Endothelial cell of umbilical vein (primary cell): ENCODE data around the gene TLNRD1. TPM values are rescaled to one million over a fixed set of nuclear protein-coding genes. Genes with fewer than 3 reads are reported as not detected.

ENCODE experiments used
- BruUV-seq: library from RNA; stranded (reverse); fragments of 400-500 nt; replicated peaks from 2 replicates; lab custom pipeline; 2021; lab: Mats Ljungman, UMichigan
- CTCF ChIA-PET: fragments of 300-600, 350-600 bp; sonication (Branson Sonifier 250); formaldehyde crosslinking; loops from one replicate; lab custom pipeline; 2021; ENCODE audit warnings: antibody characterized with exemption, inconsistent platforms; lab: Charles Lee
- POLR2A ChIA-PET: fragments of 300-600, 350-600 bp; sonication (Branson Sonifier 250); formaldehyde crosslinking; loops from one replicate; lab custom pipeline; 2021; ENCODE audit warnings: antibody characterized with exemption, inconsistent platforms; lab: Charles Lee
- DNase-seq: peaks from one replicate; pipeline ENCODE4 v3.0.0-alpha.2; 2011; ENCODE audit warnings: low read depth, low spot score
- FAIRE-seq: peaks from 2 replicates; lab custom pipeline; 2011; peaks lifted over from hg19 to GRCh38; lab: Jason Lieb, UNC
- H2AFZ ChIP-seq: 2 replicates; pipeline ENCODE4 v1.6.0; 2012; ENCODE audit warnings: low read depth, low read length, control low read depth, inconsistent platforms
- H3K27ac ChIP-seq: 2 replicates; pipeline ENCODE4 v1.5.1; 2011; ENCODE audit warnings: low read depth, mild to moderate bottlenecking, control low read depth, low read length, moderate library complexity; ENCODE audit not compliant: insufficient read depth
- H3K27me3 ChIP-seq, 2 experiments: 2 replicates each; pipeline versions ENCODE4 v1.6.0 to v1.6.1; 2011; ENCODE audit warnings: low read length in 2 of 2, mixed read lengths in 1 of 2; ENCODE audit not compliant: control insufficient read depth in 2 of 2, insufficient read depth in 2 of 2
- H3K36me3 ChIP-seq, 2 experiments: 2 replicates in 1 of 2; 3 replicates in 1 of 2; pipeline ENCODE4 v1.5.1; 2011; ENCODE audit warnings: low read length in 2 of 2, mild to moderate bottlenecking in 1 of 2, moderate library complexity in 1 of 2; ENCODE audit not compliant: control insufficient read depth in 2 of 2, insufficient read depth in 2 of 2; ENCODE audit errors: extremely low read depth in 1 of 2
- H3K4me1 ChIP-seq: 3 replicates; pipeline ENCODE4 v1.5.1; 2011; ENCODE audit warnings: mild to moderate bottlenecking, low read length; ENCODE audit not compliant: control insufficient read depth, insufficient read depth; ENCODE audit errors: extremely low read depth
- H3K4me2 ChIP-seq: 2 replicates; pipeline ENCODE4 v1.6.1; 2011; ENCODE audit warnings: low read length, control low read depth, mixed read lengths; ENCODE audit not compliant: insufficient read depth
- H3K4me3 ChIP-seq, 3 experiments: fragments of 200-600 bp in 1 of 3; sonication (generic), shearing (Covaris generic) in 1 of 3; replicated peaks in 1 of 3; 2 replicates each; pipeline ENCODE4 v1.5.1; 2011 to 2016; ENCODE audit warnings: control low read depth in 3 of 3, low read length in 3 of 3, mild to moderate bottlenecking in 2 of 3, inconsistent platforms in 1 of 3, low read depth in 1 of 3, moderate library complexity in 1 of 3; ENCODE audit not compliant: insufficient read depth in 1 of 3
- H3K79me2 ChIP-seq: 2 replicates; pipeline ENCODE4 v1.6.0; 2012; ENCODE audit warnings: low read length, inconsistent platforms; ENCODE audit not compliant: control insufficient read depth, insufficient read depth
- H3K9ac ChIP-seq: replicated peaks from 2 replicates; pipeline ENCODE3; 2011; ENCODE audit warnings: low read length, control low read depth; ENCODE audit not compliant: insufficient read depth; ENCODE audit errors: extremely low read depth
- H3K9me1 ChIP-seq: replicated peaks from 3 replicates; pipeline ENCODE4 v1.6.0; 2011; ENCODE audit warnings: mild to moderate bottlenecking, low read length; ENCODE audit not compliant: control insufficient read depth, insufficient read depth; ENCODE audit errors: extremely low read depth
- H3K9me3 ChIP-seq: replicated peaks from 2 replicates; pipeline ENCODE4 v1.5.1; 2012; ENCODE audit warnings: low read length, inconsistent platforms; ENCODE audit not compliant: control insufficient read depth, insufficient read depth
- H4K20me1 ChIP-seq: replicated peaks from 2 replicates; pipeline ENCODE3; 2011; ENCODE audit warnings: mild to moderate bottlenecking, low read length; ENCODE audit not compliant: control insufficient read depth, insufficient read depth; ENCODE audit errors: extremely low read depth
- CTCF ChIP-seq, 2 donors: IDR thresholded peaks; 1 replicate in 1 of 2; 2 replicates in 1 of 2; pipeline ENCODE4 v1.5.1; 2011; ENCODE audit warnings: low read length in 2 of 2, mild to moderate bottlenecking in 2 of 2, moderate library complexity in 2 of 2, control low read depth in 1 of 2, inconsistent platforms in 1 of 2, low read depth in 1 of 2; ENCODE audit not compliant: insufficient read depth in 1 of 2; ENCODE audit errors: extremely low read depth in 1 of 2
- EZH2 ChIP-seq: IDR thresholded peaks from 2 replicates; pipeline ENCODE4 v1.6.1; 2012; ENCODE audit warnings: borderline replicate concordance, low read depth, mild to moderate bottlenecking, moderate library complexity, low read length, inconsistent platforms; ENCODE audit not compliant: severe bottlenecking
- FOS ChIP-seq: IDR thresholded peaks from 2 replicates; pipeline ENCODE4 v1.6.1; 2011; ENCODE audit warnings: mild to moderate bottlenecking, low read length, moderate library complexity, borderline replicate concordance; ENCODE audit not compliant: insufficient read depth
- GATA2 ChIP-seq: IDR thresholded peaks from 2 replicates; pipeline ENCODE4 v1.7.0; 2011; ENCODE audit warnings: low read depth, mild to moderate bottlenecking, moderate library complexity, mixed read lengths, low read length; ENCODE audit not compliant: insufficient read length, insufficient read depth
- JUN ChIP-seq: IDR thresholded peaks from 2 replicates; pipeline ENCODE4 v1.6.1; 2011; ENCODE audit warnings: borderline replicate concordance, low read depth; ENCODE audit not compliant: insufficient read length, insufficient read depth
- MYC ChIP-seq: IDR thresholded peaks from one replicate; pipeline ENCODE4 v1.6.1; 2011; ENCODE audit warnings: mild to moderate bottlenecking, low read depth, low read length
- POLR2A ChIP-seq: IDR thresholded peaks from 2 replicates; pipeline ENCODE4 v1.6.1; 2012; ENCODE audit warnings: low read depth, mild to moderate bottlenecking, control low read depth, low read length
- POLR2AphosphoS5 ChIP-seq: IDR thresholded peaks from 2 replicates; pipeline ENCODE4 v1.6.1; 2012; ENCODE audit warnings: low read depth, mild to moderate bottlenecking, control low read depth, low read length, moderate library complexity; ENCODE audit not compliant: insufficient read depth
- dilution Hi-C: fragments of 300-500 bp; cut with MboI; formaldehyde crosslinking; loops from one replicate; pipeline ENCODE4 v1.15.0; 2019; ENCODE audit warnings: low sequenced_read_pairs; ENCODE audit not compliant: extremely low pct_ligation_motif_present
- intact Hi-C: fragments of 100-400 bp; cut with micrococcal nuclease; formaldehyde crosslinking; loops from one replicate; pipeline ENCODE4 v1.10.0; 2022
- polyA plus RNA-seq, 4 experiments: library from polyadenylated mRNA; depleted of rRNA in 3 of 4; stranded (reverse) in 3 of 4; unstranded in 1 of 4; fragments of >200 nt; gene quantifications; 2 replicates each; pipeline versions ENCODE4 v1.2.1 to v1.2.3, GENCODE V29; 2011 to 2012; ENCODE audit warnings: missing spikeins in 1 of 4
- total RNA-seq: library from RNA; stranded (reverse); gene quantifications from 2 replicates; pipeline ENCODE4 v1.2.3, GENCODE V29; 2021
- TF ChIP-seq, protein P1 (sequence below): IDR thresholded peaks from 2 replicates; pipeline ENCODE4 v1.6.1; 2011; ENCODE audit not compliant: insufficient read depth, insufficient read length

TLNRD1 gene
- total and polyA plus RNA-seq, 2 donors (not counting 3 experiments of a cell fraction or from before 2014, with no cell fraction given) = 17.8 to 33.0 TPM

DNA sequence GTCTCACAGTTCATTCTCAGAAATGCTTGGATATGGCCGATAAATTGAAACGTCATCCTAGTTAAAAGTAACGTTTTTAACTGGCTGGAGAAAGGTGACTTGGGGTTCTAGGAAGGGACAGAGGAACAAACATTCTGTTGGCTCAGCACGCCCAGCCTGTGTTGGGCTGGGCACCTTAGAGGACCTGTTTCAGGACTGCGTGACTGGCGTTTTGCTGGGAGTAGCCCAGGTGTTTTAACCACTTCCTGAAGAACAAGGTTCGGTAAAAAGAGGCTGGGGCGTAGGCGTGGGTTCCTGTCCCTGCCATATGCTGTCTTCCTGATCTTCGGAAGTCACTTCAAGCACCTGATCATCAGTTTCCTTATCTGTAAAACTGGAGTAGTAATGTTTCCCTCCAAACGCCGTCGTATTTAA lies 1.1 kb upstream of the TLNRD1 start:
- DNase-seq (no peak), FAIRE-seq (no peak)
- peak overlapping the region; percentile 79 for H3K4me2 ChIP-seq
- H3K9me1 ChIP-seq = no peaks in the 10 kb centered on the region
- peaks cover 0 to 4% of the 10 kb centered on the region in 2 experiments for H3K36me3 ChIP-seq
- peaks cover 30% of the 10 kb centered on the region for H3K4me1 ChIP-seq
- no peak overlapping the region for H3K9ac ChIP-seq
- ChIA-PET POLR2A (no interaction called here), CTCF (interaction anchor here (6.4 to 8.6 kb wide), 2 partner anchors 106 to 267 kb away, joined by 52 to 114 read pairs; no protein-coding TSS in a partner anchor)
- no peak overlapping the region for H3K27ac ChIP-seq
- no TSS peak for BruUV-seq
- intact Hi-C loops = loop anchor here (1.0 to 10.0 kb wide), 7 partner anchors 10 to 1145 kb away; partner anchors contain the start of genes MESD and MEX3B
- peak overlapping the region in 1 of 3 experiments; percentile 87 for H3K4me3 ChIP-seq
- dilution Hi-C loops = no loop called here
- no peak overlapping the region for H2AFZ ChIP-seq
- H3K9me3 ChIP-seq = no peaks in the 10 kb centered on the region
- TF ChIP-seq, protein P1, sequence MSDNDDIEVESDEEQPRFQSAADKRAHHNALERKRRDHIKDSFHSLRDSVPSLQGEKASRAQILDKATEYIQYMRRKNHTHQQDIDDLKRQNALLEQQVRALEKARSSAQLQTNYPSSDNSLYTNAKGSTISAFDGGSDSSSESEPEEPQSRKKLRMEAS = no peak
- no peak for TF ChIP-seq EZH2
- no peak for TF ChIP-seq CTCF (IDR thresholded peaks at IDR 0.05; ENCODE audit: extremely low read depth in 1 of 2, insufficient read depth in 1 of 2, low read depth in 1 of 2, low read length in 2 of 2)
- TF ChIP-seq MYC = no peak
- no peak for TF ChIP-seq FOS
- no peak for TF ChIP-seq POLR2AphosphoS5
- no peak for TF ChIP-seq POLR2A
- no peak for TF ChIP-seq GATA2
- no peak for TF ChIP-seq JUN
- peaks cover 4% of the 10 kb centered on the region for H4K20me1 ChIP-seq
- no peaks in the 10 kb centered on the region for H3K27me3 ChIP-seq
- peaks cover 41% of the 10 kb centered on the region for H3K79me2 ChIP-seq
